Testis (tissue), 3 donors: ENCODE measurements around the gene EGR4. TPM values are rescaled to one million over a fixed set of nuclear protein-coding genes. Genes with fewer than 3 reads are reported as not detected.

Source experiments
- DNase-seq: peaks from one replicate; pipeline ENCODE4 v3.0.0-alpha.2; 2019
- H3K27ac ChIP-seq, 2 donors: fragments of 200-600 bp; sonication (generic); one replicate each; pipeline ENCODE4 v1.5.1; 2019
- H3K27me3 ChIP-seq: fragments of 200-600 bp; sonication (generic); one replicate; pipeline ENCODE4 v1.5.1; 2019
- H3K36me3 ChIP-seq: fragments of 200-600 bp; sonication (generic); one replicate; pipeline ENCODE4 v1.5.1; 2017; ENCODE audit warnings: low read depth; ENCODE audit errors: missing control alignments
- H3K4me1 ChIP-seq: fragments of 200-600 bp; sonication (generic); one replicate; pipeline ENCODE4 v1.5.1; 2019
- H3K4me3 ChIP-seq, 2 donors: fragments of 200-600 bp; sonication (generic); one replicate each; pipeline ENCODE4 v1.5.1; 2017 to 2019
- H3K9me3 ChIP-seq: fragments of 200-600 bp; sonication (generic); one replicate; pipeline ENCODE4 v1.5.1; 2017
- CTCF ChIP-seq, 3 experiments: fragments of 450-650 bp in 2 of 3; fragments of 200-600 bp in 1 of 3; sonication (generic) in 1 of 3; IDR thresholded peaks; one replicate each; pipeline ENCODE4 v1.5.1; 2016 to 2019; ENCODE audit warnings: antibody characterized with exemption in 3 of 3, mild to moderate bottlenecking in 2 of 3, moderate library complexity in 1 of 3
- POLR2A ChIP-seq: fragments of 450-650 bp; IDR thresholded peaks from one replicate; pipeline ENCODE4 v1.6.1; 2017; ENCODE audit warnings: antibody characterized with exemption, mild to moderate bottlenecking, moderate library complexity
- WGBS, 2 donors: methylation state at CpG; one replicate each; pipeline ENCODE4 v1.1.5; 2018; 5-methylcytosine and 5-hydroxymethylcytosine counted together
- intact Hi-C: fragments of 100-400 bp; cut with DNase I; formaldehyde crosslinking; loops from one replicate; pipeline ENCODE4 v1.15.1; 2023; ENCODE audit warnings: low total_unique reads
- polyA plus RNA-seq: library from polyadenylated mRNA; stranded (reverse); fragments of 350-450 nt; fragmentation: Illumina TruSeq; extraction: RNeasy Lipid Tissue Mini Kit (QIAGEN cat#74804); gene quantifications from one replicate; pipeline ENCODE4 v1.2.3, GENCODE V29; 2014; ENCODE audit warnings: low read depth, low replicate concordance; ENCODE audit not compliant: insufficient read depth
- total RNA-seq, 2 donors: library from RNA; depleted of rRNA; stranded (reverse); fragments of >200 nt; gene quantifications; one replicate each; pipeline ENCODE4 v1.2.3, GENCODE V29; 2016

The EGR4 gene
- total and polyA plus RNA-seq, 3 donors from 2014 or later, result 4.6 to 14.9 (median 12.5) TPM

- intact Hi-C loops, result no loop called here
Observed at GRCh38 chr2:73268830-73269685, 24.3 kb downstream of the EGR4 start.

GRCh38 chr2:73268366-73268829 lies 24.9 kb downstream of the EGR4 start:
- TF ChIP-seq POLR2A, result no peak
- no peak for TF ChIP-seq CTCF (IDR thresholded peaks at IDR 0.05)
- DNase-seq, result no peak
- WGBS, 2 donors, result 55 to 59% methylated on average over 7 to 14 of the region's 14 CpGs
- Histone ChIP-seq H3K36me3 (no peaks in the 10 kb centered on the region), H3K27ac (no peak overlapping the region), H3K4me3 (peak overlapping the region; percentile 41 to 51), H3K4me1 (no peaks in the 10 kb centered on the region), H3K27me3 (no peaks in the 10 kb centered on the region), H3K9me3 (no peaks in the 10 kb centered on the region)
- intact Hi-C loops, result no loop called here

More at GRCh38 chr2:73268830-73269685, 24.3 kb downstream of the EGR4 start:
- H3K27ac ChIP-seq, result no peak overlapping the region
- H3K4me3 ChIP-seq, result peak overlapping the region; percentile 41 to 51
- no peaks in the 10 kb centered on the region for H3K9me3 ChIP-seq
- H3K36me3 ChIP-seq, result no peaks in the 10 kb centered on the region
- peak; percentile 63 for DNase-seq
- no peaks in the 10 kb centered on the region for H3K27me3 ChIP-seq
- no peak for TF ChIP-seq POLR2A
- TF ChIP-seq CTCF (IDR thresholded peaks at IDR 0.05), result no peak
- 19% methylated on average over 112 of the region's 113 CpGs; no CpG with 5 or more reads in 1 of the 2 donors for WGBS, 2 donors
- no peaks in the 10 kb centered on the region for H3K4me1 ChIP-seq

DNA sequence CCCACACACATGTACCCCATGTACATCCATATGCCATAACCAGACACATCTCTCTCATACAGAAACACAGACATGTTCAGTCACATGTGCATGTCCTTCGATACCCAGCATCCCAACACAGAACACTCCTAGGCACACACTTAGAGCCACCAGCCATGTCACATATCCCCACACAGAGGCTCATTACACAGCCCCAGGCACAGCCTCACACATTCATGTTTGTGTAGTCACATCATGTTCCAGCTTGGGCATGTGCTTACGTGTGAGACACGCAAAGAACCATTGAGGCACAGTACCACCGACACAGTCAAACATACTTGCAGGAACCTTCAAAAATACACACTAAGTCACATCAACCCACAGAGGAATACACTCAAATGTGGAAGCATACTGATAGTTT lies 26.3 kb downstream of the EGR4 start:
- no peak overlapping the region for H3K4me3 ChIP-seq
- TF ChIP-seq POLR2A, result no peak
- TF ChIP-seq CTCF (IDR thresholded peaks at IDR 0.05), result no peak
- no peaks in the 10 kb centered on the region for H3K27me3 ChIP-seq
- DNase-seq, result no peak
- no peak overlapping the region for H3K27ac ChIP-seq
- H3K36me3 ChIP-seq, result no peaks in the 10 kb centered on the region
- intact Hi-C loops, result no loop called here
- 94% methylated on average over 4 of the region's 4 CpGs for WGBS, 2 donors
- H3K9me3 ChIP-seq, result no peaks in the 10 kb centered on the region
- H3K4me1 ChIP-seq, result no peaks in the 10 kb centered on the region

DNA sequence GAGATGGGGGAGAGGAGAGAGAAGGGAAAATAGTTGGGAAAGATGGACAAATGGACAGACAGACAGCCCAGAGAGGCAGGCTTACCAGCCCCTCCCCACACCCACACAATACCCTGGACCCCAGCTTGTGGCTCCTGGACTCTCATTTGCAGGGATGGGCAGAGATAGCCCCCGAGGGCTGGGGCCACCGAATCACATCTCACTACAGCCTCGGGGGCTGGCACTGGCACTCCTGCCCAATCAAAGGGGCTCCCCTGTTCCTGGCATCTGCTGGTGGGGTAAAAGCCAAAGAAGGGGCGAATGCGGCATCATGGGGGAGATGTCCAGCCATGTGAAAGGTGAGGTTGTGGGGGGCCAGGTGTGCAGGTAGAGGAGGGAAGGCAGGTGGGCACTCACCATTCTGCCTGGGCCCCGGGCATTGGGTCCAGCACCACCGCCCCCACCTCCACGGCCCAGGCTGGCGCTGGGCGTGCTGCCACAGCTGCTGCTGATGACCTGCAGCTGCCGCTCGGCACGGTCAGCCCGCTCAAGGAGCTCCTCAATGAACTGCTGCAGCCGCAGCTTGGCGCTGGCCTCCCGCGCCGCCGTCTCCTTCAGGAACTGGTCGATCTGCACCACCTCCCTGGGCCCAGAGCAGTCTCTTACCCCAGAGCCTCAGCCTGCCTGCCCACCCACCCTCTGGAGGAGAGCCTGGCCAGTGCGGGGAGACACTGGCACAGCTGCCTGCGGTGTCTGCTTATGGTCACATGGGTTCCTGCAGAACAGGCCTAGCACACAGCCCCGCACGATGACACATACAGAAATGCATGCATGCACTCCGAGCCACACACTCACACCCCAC lies 27.1 kb downstream of the EGR4 start:
- WGBS, 2 donors, result 94 to 95% methylated on average over 21 to 26 of the region's 26 CpGs

More for the DNA sequence above, 27.1 kb downstream of the EGR4 start:
- Histone ChIP-seq H3K36me3 (no peaks in the 10 kb centered on the region), H3K4me3 (no peak overlapping the region), H3K9me3 (no peaks in the 10 kb centered on the region), H3K4me1 (no peaks in the 10 kb centered on the region), H3K27ac (no peak overlapping the region), H3K27me3 (no peaks in the 10 kb centered on the region)
- DNase-seq, result no peak
- intact Hi-C loops, result no loop called here
- no peak for TF ChIP-seq CTCF (IDR thresholded peaks at IDR 0.05)
